WERI-Rb-1 (cell line): ENCODE data around the gene MMEL1.

Experiments
- DNase-seq: peaks from one replicate; pipeline ENCODE4 v3.0.0-alpha.2; 2020
- H3K27ac ChIP-seq: fragments of 250-450 bp; sonication (Bioruptor Pico); 2 replicates; pipeline ENCODE4 v1.5.1; 2020; ENCODE audit warnings: mild to moderate bottlenecking, moderate library complexity
- H3K27me3 ChIP-seq: fragments of 250-450 bp; sonication (Bioruptor Pico); 2 replicates; pipeline ENCODE4 v1.5.1; 2021; ENCODE audit warnings: mild to moderate bottlenecking, low read depth, moderate library complexity; ENCODE audit not compliant: insufficient read depth, severe bottlenecking
- H3K36me3 ChIP-seq: fragments of 250-450 bp; sonication (Bioruptor Pico); 2 replicates; pipeline ENCODE4 v1.5.1; 2020; ENCODE audit warnings: mild to moderate bottlenecking, moderate library complexity
- H3K4me3 ChIP-seq: 2 replicates; pipeline ENCODE4 v1.5.1; 2011; ENCODE audit warnings: low read depth, mild to moderate bottlenecking, control low read depth, low read length
- H3K9me3 ChIP-seq: fragments of 250-450 bp; sonication (Bioruptor Pico); 2 replicates; pipeline ENCODE4 v1.5.1; 2021; ENCODE audit warnings: mild to moderate bottlenecking, moderate library complexity; ENCODE audit not compliant: severe bottlenecking
- CTCF ChIP-seq: IDR thresholded peaks from 2 replicates; pipeline ENCODE4 v1.5.1; 2011; ENCODE audit warnings: low read depth, mild to moderate bottlenecking, control low read depth, inconsistent platforms, low read length

Gene MMEL1

GRCh38 chr1:2643414-2644077 is 10.7 kb upstream of the MMEL1 start:
- peak overlapping the region; percentile 78 for H3K4me3 ChIP-seq
- H3K9me3 ChIP-seq: peaks cover 28% of the 10 kb centered on the region
- DNase-seq: no peak
- no peaks in the 10 kb centered on the region for H3K36me3 ChIP-seq
- no peak for TF ChIP-seq CTCF
- no peak overlapping the region for H3K27ac ChIP-seq
- peaks cover 61% of the 10 kb centered on the region for H3K27me3 ChIP-seq

GRCh38 chr1:2642560-2643413 is 10.0 kb upstream of the MMEL1 start:
- TF ChIP-seq CTCF: no peak
- peak overlapping the region; percentile 68 for H3K27ac ChIP-seq

GRCh38 chr1:2642131-2642559 is 9.3 kb upstream of the MMEL1 start:
- Histone ChIP-seq H3K36me3 (no peaks in the 10 kb centered on the region), H3K27ac (no peak overlapping the region; the same call in 1 of the 2 replicates), H3K9me3 (peaks cover 20% of the 10 kb centered on the region), H3K4me3 (peak overlapping the region; percentile 78), H3K27me3 (peaks cover 61% of the 10 kb centered on the region)
- no peak for TF ChIP-seq CTCF
- DNase-seq: no peak

More at GRCh38 chr1:2642560-2643413, 10.0 kb upstream of the MMEL1 start:
- Histone ChIP-seq H3K36me3 (no peaks in the 10 kb centered on the region), H3K27me3 (peaks cover 61% of the 10 kb centered on the region), H3K9me3 (peaks cover 21% of the 10 kb centered on the region), H3K4me3 (peak overlapping the region; percentile 78)
- DNase-seq: peak; percentile 94

- Histone ChIP-seq H3K9me3 (peaks cover 20% of the 10 kb centered on the region), H3K4me3 (no peak overlapping the region; the same call in 1 of the 2 replicates), H3K27me3 (peaks cover 61% of the 10 kb centered on the region), H3K36me3 (no peaks in the 10 kb centered on the region), H3K27ac (no peak overlapping the region)
- no peak for DNase-seq
- TF ChIP-seq CTCF: no peak
These were observed 8.7 kb upstream of the MMEL1 start for GRCh38 chr1:2641381-2642130.

- TF ChIP-seq CTCF: no peak
- DNase-seq: no peak
- H3K9me3 ChIP-seq: peaks cover 19% of the 10 kb centered on the region
- no peaks in the 10 kb centered on the region for H3K36me3 ChIP-seq
- peaks cover 61% of the 10 kb centered on the region for H3K27me3 ChIP-seq
- H3K4me3 ChIP-seq: no peak overlapping the region
- H3K27ac ChIP-seq: no peak overlapping the region
These were observed 7.8 kb upstream of the MMEL1 start for GRCh38 chr1:2640626-2641025.
